AG08395 (cell line): ENCODE measurements around the gene ZBTB33.

Experiments used
- DNase-seq: peaks from one replicate; pipeline ENCODE4 v3.0.0; 2012; ENCODE audit warnings: mixed read lengths, low spot score

Gene ZBTB33

GRCh38 chrX:120305531-120306141 is 55.0 kb downstream of the ZBTB33 start:
- DNase-seq: peak; percentile 8

DNA sequence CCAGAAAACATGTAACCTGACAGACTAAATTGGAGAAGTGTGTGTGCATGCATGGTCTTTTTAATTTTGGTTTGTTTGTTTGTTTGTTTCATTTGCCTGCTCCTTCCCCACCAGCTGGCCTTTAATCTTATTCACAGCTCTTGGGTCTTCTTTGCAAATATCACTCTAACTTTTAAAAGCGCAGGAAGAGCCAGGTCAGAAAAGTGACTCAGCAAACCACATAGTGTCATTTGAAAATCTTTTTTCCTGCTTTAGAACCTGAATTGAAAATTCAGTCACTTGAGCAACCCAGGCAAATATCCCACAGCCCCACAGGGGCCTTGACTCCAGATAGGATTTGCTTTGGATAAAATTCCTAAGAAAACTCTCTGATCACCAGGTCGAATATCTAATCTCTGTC is 56.0 kb downstream of the ZBTB33 start:
- no peak for DNase-seq
